ENCODE results near the gene TBX3.

Gene TBX3

DNA sequence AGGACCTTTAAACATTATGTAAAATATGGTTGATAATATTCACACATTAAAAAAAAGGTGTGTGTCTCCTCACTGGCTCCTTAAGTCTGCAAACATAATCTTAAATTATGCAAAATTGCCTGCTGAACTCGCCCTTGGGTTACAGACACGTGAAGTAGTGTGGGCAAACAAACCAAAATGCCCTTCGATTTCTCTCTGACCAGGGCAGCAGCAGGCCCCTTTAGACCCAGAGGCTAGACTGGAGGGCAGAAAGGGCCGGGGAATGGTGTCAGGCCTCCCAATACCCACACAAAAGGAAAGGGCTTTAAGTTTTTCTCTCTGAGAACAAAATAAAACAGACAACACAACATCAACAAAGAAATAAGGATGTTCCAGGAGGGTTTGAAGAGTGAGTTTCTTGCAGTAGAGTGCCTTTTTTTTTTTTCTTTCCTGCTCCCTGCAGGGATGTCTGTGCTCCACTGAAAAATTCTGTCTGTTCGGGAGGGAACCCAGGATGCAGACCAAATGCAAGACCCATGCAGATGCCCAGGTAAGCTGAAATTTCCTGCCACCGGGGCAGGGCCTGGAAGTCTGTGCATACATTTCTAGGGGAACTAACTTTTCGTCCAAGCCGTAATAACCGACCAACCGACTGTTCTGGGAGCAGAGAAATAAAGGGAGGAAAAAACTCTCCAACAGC is 1.7 kb downstream of the TBX3 start:
- TF ChIP-seq, protein P1, sequence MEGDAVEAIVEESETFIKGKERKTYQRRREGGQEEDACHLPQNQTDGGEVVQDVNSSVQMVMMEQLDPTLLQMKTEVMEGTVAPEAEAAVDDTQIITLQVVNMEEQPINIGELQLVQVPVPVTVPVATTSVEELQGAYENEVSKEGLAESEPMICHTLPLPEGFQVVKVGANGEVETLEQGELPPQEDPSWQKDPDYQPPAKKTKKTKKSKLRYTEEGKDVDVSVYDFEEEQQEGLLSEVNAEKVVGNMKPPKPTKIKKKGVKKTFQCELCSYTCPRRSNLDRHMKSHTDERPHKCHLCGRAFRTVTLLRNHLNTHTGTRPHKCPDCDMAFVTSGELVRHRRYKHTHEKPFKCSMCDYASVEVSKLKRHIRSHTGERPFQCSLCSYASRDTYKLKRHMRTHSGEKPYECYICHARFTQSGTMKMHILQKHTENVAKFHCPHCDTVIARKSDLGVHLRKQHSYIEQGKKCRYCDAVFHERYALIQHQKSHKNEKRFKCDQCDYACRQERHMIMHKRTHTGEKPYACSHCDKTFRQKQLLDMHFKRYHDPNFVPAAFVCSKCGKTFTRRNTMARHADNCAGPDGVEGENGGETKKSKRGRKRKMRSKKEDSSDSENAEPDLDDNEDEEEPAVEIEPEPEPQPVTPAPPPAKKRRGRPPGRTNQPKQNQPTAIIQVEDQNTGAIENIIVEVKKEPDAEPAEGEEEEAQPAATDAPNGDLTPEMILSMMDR (IDR thresholded peaks at IDR 0.05; ENCODE audit: borderline replicate concordance, insufficient read depth, low read depth, low read length): no peak
- no peak overlapping the region for H3K4me3 ChIP-seq (ENCODE audit: low read depth, low read length)

- TF ChIP-seq, protein P1 (IDR thresholded peaks at IDR 0.05; ENCODE audit: borderline replicate concordance, insufficient read depth, low read depth, low read length): no peak
- no peak overlapping the region for H3K4me3 ChIP-seq (ENCODE audit: low read depth, low read length)
Measured at GRCh38 chr12:114681116-114681871, 2.7 kb downstream of the TBX3 start.

DNA sequence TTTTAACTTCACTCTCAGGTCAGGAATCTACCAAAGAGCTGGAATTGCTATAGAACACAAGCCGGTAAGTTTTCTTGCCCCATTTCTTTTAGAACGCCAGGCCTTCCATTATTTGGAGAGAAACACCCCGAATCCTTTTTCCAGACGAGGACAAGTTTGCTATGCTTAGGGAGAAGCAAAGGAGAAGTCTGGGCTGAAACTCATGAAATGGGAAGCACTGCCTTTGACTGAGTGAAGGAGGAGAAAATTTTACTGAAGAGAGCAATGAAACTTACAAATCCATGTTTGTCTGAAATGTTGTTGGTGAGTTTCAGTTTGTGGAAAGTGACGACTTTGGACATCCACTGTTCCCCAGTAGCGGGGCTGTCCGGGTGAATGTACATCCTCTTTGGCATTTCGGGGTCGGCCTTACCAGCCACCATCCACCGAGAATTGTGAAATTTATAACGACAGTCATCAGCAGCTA is 3.3 kb downstream of the TBX3 start:
- TF ChIP-seq, protein P1 (IDR thresholded peaks at IDR 0.05; ENCODE audit: borderline replicate concordance, insufficient read depth, low read depth, low read length): no peak
- no peak overlapping the region for H3K4me3 ChIP-seq (ENCODE audit: low read depth, low read length)

DNA sequence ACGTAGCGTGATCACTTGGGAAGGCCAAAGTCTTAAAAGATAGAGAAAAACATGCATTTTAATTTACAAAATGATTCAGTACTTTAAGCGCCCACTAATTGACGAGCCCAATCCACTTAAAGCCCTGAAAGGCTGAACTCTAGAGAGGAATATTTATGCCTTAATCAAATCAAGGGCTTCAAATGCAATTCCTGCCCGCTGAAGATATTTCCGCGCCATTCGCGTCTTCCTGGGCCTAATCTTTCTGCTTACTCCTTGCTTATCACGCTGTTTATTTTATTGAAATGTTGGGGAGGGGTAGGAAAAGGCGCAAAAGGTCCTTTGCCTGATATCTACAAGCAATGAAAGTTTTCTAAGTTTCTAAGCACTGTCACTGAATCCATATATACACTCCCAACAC is 4.0 kb downstream of the TBX3 start:
- H3K4me3 ChIP-seq (ENCODE audit: low read depth, low read length): no peak overlapping the region
- TF ChIP-seq, protein P1 (IDR thresholded peaks at IDR 0.05; ENCODE audit: borderline replicate concordance, insufficient read depth, low read depth, low read length): no peak

DNA sequence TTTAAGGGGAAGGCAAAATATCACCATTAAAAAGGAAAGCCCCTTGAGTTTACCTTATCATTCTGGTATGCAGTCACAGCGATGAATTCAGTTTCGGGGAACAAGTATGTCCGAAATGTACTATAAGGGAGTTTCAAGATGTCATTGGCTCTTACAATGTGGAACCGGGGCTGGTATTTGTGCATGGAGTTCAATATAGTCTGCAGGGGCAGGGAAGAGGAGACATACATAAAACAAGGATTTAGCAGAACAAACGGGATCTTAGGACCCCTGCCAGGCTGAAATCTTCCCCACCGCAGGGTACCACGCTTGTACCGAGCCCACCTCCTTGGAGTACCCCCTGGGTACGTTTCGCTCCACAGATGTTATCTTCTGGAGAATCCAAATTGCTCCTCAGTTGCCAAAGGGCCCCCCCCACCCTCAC is 4.5 kb downstream of the TBX3 start:
- TF ChIP-seq, protein P1 (IDR thresholded peaks at IDR 0.05; ENCODE audit: borderline replicate concordance, insufficient read depth, low read depth, low read length): no peak
- H3K4me3 ChIP-seq (ENCODE audit: low read depth, low read length): no peak overlapping the region

DNA sequence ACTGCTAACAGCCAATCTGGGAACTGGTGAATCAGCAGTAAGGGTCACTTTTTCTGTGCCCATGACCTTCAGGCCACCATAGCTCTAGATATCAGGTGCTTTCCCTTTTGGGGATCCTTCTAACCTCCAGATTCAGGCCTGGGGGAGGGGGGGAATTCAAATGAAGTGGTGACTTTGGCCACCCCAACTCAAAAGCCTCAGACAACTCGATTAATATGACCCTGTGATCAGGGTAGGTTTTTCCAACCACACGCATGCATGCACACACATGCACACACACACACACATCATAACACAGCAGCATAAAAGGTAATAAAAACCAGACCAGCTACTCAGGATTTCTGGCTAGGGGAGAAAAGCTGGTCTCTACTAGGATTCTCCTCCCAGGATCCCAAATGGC is 5.3 kb downstream of the TBX3 start:
- TF ChIP-seq, protein P1 (IDR thresholded peaks at IDR 0.05; ENCODE audit: borderline replicate concordance, insufficient read depth, low read depth, low read length): no peak
- H3K4me3 ChIP-seq (ENCODE audit: low read depth, low read length): no peak overlapping the region

GRCh38 chr12:114678028-114678427 is 5.9 kb downstream of the TBX3 start:
- no peak overlapping the region for H3K4me3 ChIP-seq (ENCODE audit: low read depth, low read length)
- TF ChIP-seq, protein P1 (IDR thresholded peaks at IDR 0.05; ENCODE audit: borderline replicate concordance, insufficient read depth, low read depth, low read length): no peak
